H1 (cell line): ENCODE measurements around the gene NOC2L. TPM values are rescaled to one million over a fixed set of nuclear protein-coding genes. Genes with fewer than 3 reads are reported as not detected.

ENCODE experiments used
- CTCF ChIA-PET: fragments of 300-600 bp; sonication (Branson Sonifier 250); formaldehyde crosslinking; loops from one replicate; lab custom pipeline; 2021; ENCODE audit not compliant: partially characterized antibody; lab: Charles Lee
- POLR2A ChIA-PET: fragments of 300-600 bp; sonication (Branson Sonifier 250); formaldehyde crosslinking; loops from one replicate; lab custom pipeline; 2021; ENCODE audit warnings: inconsistent platforms; ENCODE audit not compliant: partially characterized antibody; lab: Charles Lee
- DNase-seq, 2 experiments: peaks; one replicate each; pipeline versions ENCODE4 v3.0.0 to v3.0.0-alpha.2; 2010 to 2022; ENCODE audit warnings: low spot score in 2 of 2, low read depth in 1 of 2, mixed read lengths in 1 of 2
- FAIRE-seq: peaks from 2 replicates; lab custom pipeline; 2011; peaks lifted over from hg19 to GRCh38; lab: Jason Lieb, UNC
- H2AFZ ChIP-seq: 2 replicates; pipeline ENCODE4 v1.8.1; 2012; ENCODE audit warnings: low read length, inconsistent platforms
- H2AK5ac ChIP-seq: 2 replicates; pipeline ENCODE4 v1.6.1; 2013; ENCODE audit warnings: low read depth, low read length
- H2BK120ac ChIP-seq: replicated peaks from 2 replicates; pipeline ENCODE3; 2013; ENCODE audit warnings: low read depth, low read length, inconsistent platforms
- H2BK12ac ChIP-seq: 2 replicates; pipeline ENCODE4 v1.6.1; 2013; ENCODE audit warnings: low read depth, low read length
- H2BK15ac ChIP-seq: 2 replicates; pipeline ENCODE4 v1.6.1; 2013; ENCODE audit warnings: low read length
- H2BK20ac ChIP-seq: 2 replicates; pipeline ENCODE4 v1.6.1; 2013; ENCODE audit warnings: low read length
- H2BK5ac ChIP-seq: 2 replicates; pipeline ENCODE4 v1.6.1; 2013; ENCODE audit warnings: low read depth, low read length
- H3K14ac ChIP-seq: 2 replicates; pipeline ENCODE4 v1.6.1; 2013; ENCODE audit warnings: inconsistent platforms; ENCODE audit not compliant: insufficient read length
- H3K18ac ChIP-seq: 2 replicates; pipeline ENCODE4 v1.6.1; 2013; ENCODE audit warnings: low read length; ENCODE audit errors: extremely low read depth
- H3K23ac ChIP-seq: 2 replicates; pipeline ENCODE4 v1.6.1; 2013; ENCODE audit warnings: inconsistent platforms; ENCODE audit not compliant: insufficient read length
- H3K23me2 ChIP-seq: 2 replicates; pipeline ENCODE4 v1.6.1; 2013; ENCODE audit warnings: low read depth, low read length
- H3K27ac ChIP-seq: 2 replicates; pipeline ENCODE4 v1.6.1; 2011; ENCODE audit warnings: low read depth, low read length, inconsistent platforms
- H3K27me3 ChIP-seq, 4 experiments: replicated peaks in 1 of 4; 1 replicate in 1 of 4; 2 replicates in 3 of 4; pipeline versions ENCODE4 v1.6.1 to v1.8.1; 2011 to 2013; ENCODE audit warnings: low read length in 3 of 4, mild to moderate bottlenecking in 3 of 4, inconsistent platforms in 2 of 4, mixed read lengths in 2 of 4, moderate library complexity in 1 of 4; ENCODE audit not compliant: control insufficient read depth in 3 of 4, insufficient read depth in 3 of 4; ENCODE audit errors: extremely low read depth in 1 of 4
- H3K36me3 ChIP-seq, 4 experiments: 2 replicates each; pipeline versions ENCODE4 v1.6.1 to v1.8.1; 2011 to 2013; ENCODE audit warnings: mild to moderate bottlenecking in 4 of 4, low read length in 3 of 4, moderate library complexity in 2 of 4, control low read depth in 1 of 4, inconsistent platforms in 1 of 4; ENCODE audit not compliant: insufficient read depth in 4 of 4, control insufficient read depth in 2 of 4
- H3K4ac ChIP-seq: replicated peaks from 2 replicates; pipeline ENCODE3; 2013; ENCODE audit warnings: low read length, low read depth, mixed read lengths, inconsistent platforms; ENCODE audit not compliant: insufficient read length
- H3K4me1 ChIP-seq, 4 experiments: replicated peaks in 1 of 4; 1 replicate in 1 of 4; 2 replicates in 3 of 4; pipeline versions ENCODE4 v1.6.1 to v1.8.1; 2011 to 2013; ENCODE audit warnings: low read length in 3 of 4, inconsistent platforms in 2 of 4, mixed read lengths in 1 of 4; ENCODE audit not compliant: insufficient read depth in 4 of 4, control insufficient read depth in 3 of 4
- H3K4me2 ChIP-seq, 2 experiments: 2 replicates each; pipeline versions ENCODE4 v1.6.1 to v1.8.1; 2011 to 2013; ENCODE audit warnings: low read depth in 2 of 2, low read length in 2 of 2, control low read depth in 1 of 2, inconsistent platforms in 1 of 2, mild to moderate bottlenecking in 1 of 2; ENCODE audit not compliant: insufficient read depth in 1 of 2
- H3K4me3 ChIP-seq, 4 experiments: fragments of 200-600, 300-600 bp in 1 of 4; sonication (generic), shearing (Covaris generic), sonication (Bioruptor Twin) in 1 of 4; 2 replicates each; pipeline versions ENCODE4 v1.5.1 to v1.8.1; 2011 to 2016; ENCODE audit warnings: low read length in 4 of 4, low read depth in 3 of 4, control low read depth in 2 of 4, inconsistent platforms in 2 of 4, mild to moderate bottlenecking in 2 of 4, mixed read lengths in 1 of 4, moderate library complexity in 1 of 4; ENCODE audit not compliant: insufficient read depth in 2 of 4; ENCODE audit errors: extremely low read depth in 1 of 4
- H3K56ac ChIP-seq: replicated peaks from 2 replicates; pipeline ENCODE3; 2013; ENCODE audit warnings: low read depth, mild to moderate bottlenecking, mixed read lengths, low read length, inconsistent platforms; ENCODE audit not compliant: insufficient read length
- H3K79me1 ChIP-seq: 2 replicates; pipeline ENCODE4 v1.6.1; 2013; ENCODE audit warnings: low read depth, low read length, control low read depth
- H3K79me2 ChIP-seq, 2 experiments: 2 replicates each; pipeline versions ENCODE4 v1.6.1 to v1.8.1; 2012 to 2013; ENCODE audit warnings: low read length in 2 of 2, mild to moderate bottlenecking in 2 of 2, inconsistent platforms in 1 of 2; ENCODE audit not compliant: insufficient read depth in 2 of 2, control insufficient read depth in 1 of 2
- H3K9ac ChIP-seq, 4 experiments: replicated peaks in 1 of 4; 1 replicate in 1 of 4; 2 replicates in 3 of 4; pipeline versions ENCODE4 v1.6.1 to v1.8.1; 2011 to 2013; ENCODE audit warnings: low read depth in 3 of 4, low read length in 3 of 4, control low read depth in 2 of 4, mild to moderate bottlenecking in 2 of 4, moderate library complexity in 2 of 4, inconsistent platforms in 1 of 4; ENCODE audit errors: extremely low read depth in 1 of 4
- H3K9me3 ChIP-seq, 2 experiments: 2 replicates each; pipeline versions ENCODE4 v1.6.1 to v1.8.1; 2012 to 2013; ENCODE audit warnings: mild to moderate bottlenecking in 2 of 2, moderate library complexity in 2 of 2, control low read depth in 1 of 2, inconsistent platforms in 1 of 2, low read depth in 1 of 2, low read length in 1 of 2, mixed read lengths in 1 of 2; ENCODE audit not compliant: insufficient read depth in 2 of 2
- H4K20me1 ChIP-seq, 2 experiments: replicated peaks in 1 of 2; 2 replicates each; pipeline versions ENCODE3 to v1.8.1; 2011 to 2013; ENCODE audit warnings: inconsistent platforms in 2 of 2, low read length in 2 of 2, mild to moderate bottlenecking in 1 of 2; ENCODE audit not compliant: insufficient read depth in 2 of 2, control insufficient read depth in 1 of 2
- H4K5ac ChIP-seq: 2 replicates; pipeline ENCODE4 v1.6.1; 2013; ENCODE audit warnings: low read length, low read depth, mixed read lengths, inconsistent platforms; ENCODE audit not compliant: insufficient read length
- H4K8ac ChIP-seq: 2 replicates; pipeline ENCODE4 v1.8.0; 2013; ENCODE audit warnings: mild to moderate bottlenecking, moderate library complexity, low read length, inconsistent platforms; ENCODE audit not compliant: insufficient read depth; ENCODE audit errors: extremely low read depth
- H4K91ac ChIP-seq: replicated peaks from 2 replicates; pipeline ENCODE3; 2013; ENCODE audit warnings: low read length, mixed read lengths, inconsistent platforms; ENCODE audit not compliant: insufficient read length
- ASH2L ChIP-seq: fragments of 200-600, 300-600 bp; sonication (generic); IDR thresholded peaks from one replicate; pipeline ENCODE4 v1.7.1; 2017; ENCODE audit warnings: low read length
- JUN ChIP-seq: IDR thresholded peaks from 2 replicates; pipeline ENCODE4 v1.6.1; 2011; ENCODE audit warnings: low read depth, mild to moderate bottlenecking, improper control_type of control experiment, low read length
- KDM1A ChIP-seq: fragments of 200-600, 300-600 bp; sonication (generic); IDR thresholded peaks from 2 replicates; pipeline ENCODE4 v1.7.1; 2016; ENCODE audit warnings: mild to moderate bottlenecking, low read length, borderline replicate concordance
- RAD21 ChIP-seq, 2 experiments: IDR thresholded peaks in 1 of 2; conservative IDR thresholded peaks in 1 of 2; 2 replicates each; pipeline ENCODE4 v1.6.1; 2011; ENCODE audit warnings: low read depth in 2 of 2, low read length in 2 of 2, improper control_type of control experiment in 1 of 2, inconsistent platforms in 1 of 2, mild to moderate bottlenecking in 1 of 2, moderate library complexity in 1 of 2
- SIN3A ChIP-seq, 2 experiments: IDR thresholded peaks in 1 of 2; conservative IDR thresholded peaks in 1 of 2; 2 replicates each; pipeline ENCODE4 v1.6.1; 2011 to 2012; ENCODE audit warnings: low read length in 2 of 2, improper control_type of control experiment in 1 of 2, low read depth in 1 of 2, mild to moderate bottlenecking in 1 of 2
- SP2 ChIP-seq: IDR thresholded peaks from 2 replicates; pipeline ENCODE4 v1.6.1; 2012; ENCODE audit warnings: mild to moderate bottlenecking, low read length, inconsistent platforms
- TBP ChIP-seq: IDR thresholded peaks from 2 replicates; pipeline ENCODE4 v1.6.1; 2011; ENCODE audit warnings: low read depth, low read length, improper control_type of control experiment
- TCF12 ChIP-seq: IDR thresholded peaks from 2 replicates; pipeline ENCODE4 v1.6.1; 2011; ENCODE audit warnings: low read depth, mild to moderate bottlenecking, low read length
- TEAD4 ChIP-seq: IDR thresholded peaks from 2 replicates; pipeline ENCODE4 v1.6.1; 2012; ENCODE audit warnings: low read depth, low read length, inconsistent platforms, mixed read lengths
- WGBS, 2 experiments: shearing (Covaris generic) in 1 of 2; methylation state at CpG; one replicate each; pipeline versions ENCODE4 v1.1.6 to v1.1.7; 2013 to 2015; ENCODE audit warnings: low lambda C conversion rate in 2 of 2, mixed read lengths in 2 of 2, inconsistent platforms in 1 of 2, low coverage in 1 of 2, missing lambda C conversion rate in 1 of 2; ENCODE audit not compliant: insufficient replicate concordance in 2 of 2, insufficient coverage in 1 of 2, insufficient read length in 1 of 2; ENCODE audit errors: extremely low coverage in 1 of 2, missing lambda C conversion rate in 1 of 2; 5-methylcytosine and 5-hydroxymethylcytosine counted together
- polyA plus RNA-seq, 7 experiments: library from polyadenylated mRNA; depleted of rRNA in 3 of 7; stranded (reverse) in 5 of 7; unstranded in 2 of 7; fragments of >200 nt in 5 of 7; fragments of 200-250 nt in 2 of 7; gene quantifications; 1 replicate in 5 of 7; 2 replicates in 1 of 7; 4 replicates in 1 of 7; pipeline versions ENCODE4 v1.2.1 to v1.2.3, GENCODE V29; 2011 to 2013; ENCODE audit warnings: missing spikeins in 2 of 7, mixed read lengths in 2 of 7
- total RNA-seq: library from RNA; stranded (reverse); fragmentation: NEBNext Ultra II Directional; extraction: Animal tissue kit (Norgen Biotek cat#: 25700); gene quantifications from 2 replicates; pipeline ENCODE4 v1.2.1, GENCODE V29; 2021
- TF ChIP-seq, protein P1 (sequence below): IDR thresholded peaks from 2 replicates; pipeline ENCODE4 v1.6.1; 2011; ENCODE audit warnings: low read length, improper control_type of control experiment

Gene NOC2L
- total and polyA plus RNA-seq, 2 of the 8 experiments (the other 6 are each of a cell fraction or from before 2014, with no cell fraction given) = 74.7 to 130 TPM

DNA sequence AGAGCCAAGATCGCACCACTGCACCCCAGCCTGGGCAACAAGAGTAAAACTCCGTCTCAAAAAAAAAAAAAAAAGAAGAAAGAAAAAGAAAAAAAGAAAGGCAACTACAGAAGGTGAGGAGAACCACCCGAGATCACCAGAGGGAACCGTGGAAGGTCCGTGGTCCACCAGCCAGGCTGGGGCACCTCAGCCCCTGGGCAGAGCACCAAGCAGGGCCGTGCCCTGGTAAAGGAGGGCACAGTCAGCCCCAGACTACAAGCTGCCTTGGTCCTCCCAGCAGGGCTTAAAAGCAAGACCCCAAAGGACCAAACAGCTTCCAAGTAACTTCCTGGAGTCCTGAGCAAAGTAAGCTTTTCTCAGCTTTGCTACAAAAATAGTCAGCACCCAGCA, 44.2 kb downstream of the NOC2L start:
- Histone ChIP-seq H3K23me2 (no peaks in the 10 kb centered on the region), H3K18ac (no peak overlapping the region), H2BK15ac (no peak overlapping the region), H4K20me1 (peaks cover 5 to 11% of the 10 kb centered on the region in 2 experiments), H3K4ac (no peak overlapping the region), H2BK12ac (no peak overlapping the region), H3K27ac (no peak overlapping the region), H3K27me3 (peaks cover 6 to 89% (median 62%) of the 10 kb centered on the region in 4 experiments), H2BK120ac (no peak overlapping the region), H3K56ac (no peak overlapping the region), H3K9ac (no peak overlapping the region), H3K4me1 (no peaks in the 10 kb centered on the region), H3K23ac (no peak overlapping the region), H3K14ac (no peak overlapping the region), H3K4me3 (no peak overlapping the region), H3K79me2 (no peaks in the 10 kb centered on the region), H3K4me2 (no peak overlapping the region), H4K91ac (no peak overlapping the region), H4K5ac (no peak overlapping the region), H2BK20ac (no peak overlapping the region), H2AFZ (no peak overlapping the region), H3K9me3 (no peaks in the 10 kb centered on the region; a peak in 1 of 4 replicates), H3K36me3 (no peaks in the 10 kb centered on the region), H2BK5ac (no peak overlapping the region), H3K79me1 (no peaks in the 10 kb centered on the region), H2AK5ac (no peak overlapping the region), H4K8ac (no peak overlapping the region)
- FAIRE-seq (no peak), DNase-seq (no peak)
- 91% methylated on average over 4 of the region's 6 CpGs; no CpG with 5 or more reads in 1 of the 2 experiments for WGBS, 2 experiments
- ChIA-PET CTCF (interaction anchor here (0.6 to 1.7 kb wide), 3 partner anchors 9 to 47 kb away, joined by 3 to 4 read pairs (median 4); no protein-coding TSS in a partner anchor), POLR2A (interaction anchor here (1.2 kb wide), 1 partner anchor 10 kb away, joined by 4 read pairs; no protein-coding TSS in a partner anchor)
- no peak for TF ChIP-seq TEAD4
- no peak for TF ChIP-seq JUN
- no peak for TF ChIP-seq RAD21 (IDR thresholded peaks at IDR 0.05 in 1 of 2, conservative IDR thresholded peaks at IDR 0.05 in 1 of 2; ENCODE audit: low read depth in 2 of 2, low read length in 2 of 2)
- TF ChIP-seq, protein P1, sequence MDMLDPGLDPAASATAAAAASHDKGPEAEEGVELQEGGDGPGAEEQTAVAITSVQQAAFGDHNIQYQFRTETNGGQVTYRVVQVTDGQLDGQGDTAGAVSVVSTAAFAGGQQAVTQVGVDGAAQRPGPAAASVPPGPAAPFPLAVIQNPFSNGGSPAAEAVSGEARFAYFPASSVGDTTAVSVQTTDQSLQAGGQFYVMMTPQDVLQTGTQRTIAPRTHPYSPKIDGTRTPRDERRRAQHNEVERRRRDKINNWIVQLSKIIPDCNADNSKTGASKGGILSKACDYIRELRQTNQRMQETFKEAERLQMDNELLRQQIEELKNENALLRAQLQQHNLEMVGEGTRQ = no peak
- no peak for TF ChIP-seq KDM1A
- no peak for TF ChIP-seq TBP
- no peak for TF ChIP-seq SIN3A (conservative IDR thresholded peaks at IDR 0.05 in 1 of 2, IDR thresholded peaks at IDR 0.05 in 1 of 2; ENCODE audit: low read depth in 1 of 2, low read length in 2 of 2)
- no peak for TF ChIP-seq TCF12
- no peak for TF ChIP-seq SP2
- TF ChIP-seq ASH2L = no peak
